ENCODE measurements around the gene MAP3K6.

DNA sequence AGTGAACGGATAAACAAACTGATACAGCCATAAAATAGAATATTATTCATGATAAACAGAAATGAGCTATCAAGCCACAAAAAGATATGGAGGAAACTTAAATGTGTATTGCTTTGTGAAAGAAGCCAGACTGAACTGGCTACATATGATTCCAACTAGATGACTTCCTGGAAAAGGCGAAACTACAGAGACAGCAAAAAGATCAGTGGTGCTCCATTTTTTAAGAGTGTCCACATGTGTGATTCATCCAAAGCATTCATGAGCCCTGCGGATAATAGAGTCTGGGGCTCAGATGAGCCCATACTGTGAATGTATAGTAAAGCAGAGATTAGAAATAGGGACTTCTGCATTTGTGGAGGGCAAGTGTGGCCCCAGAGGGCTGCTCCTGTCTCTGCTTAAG lies 52.6 kb downstream of the MAP3K6 start:
- no peak for TF ChIP-seq CTCF (IDR thresholded peaks at IDR 0.05)
- no peak for TF ChIP-seq POLR2A (IDR thresholded peaks at IDR 0.05)

All from lower leg skin (tissue), 3 donors.